A673 (cell line): ENCODE measurements around the gene C10orf90.

ENCODE experiments used
- CTCF ChIP-seq: fragments of 300-800, 200-600 bp; sonication (generic); conservative IDR thresholded peaks from 2 replicates; pipeline ENCODE4 v1.5.1; 2017; ENCODE audit warnings: low read depth, mild to moderate bottlenecking, antibody characterized with exemption, low read length, moderate library complexity, mixed read lengths
- EZH2 ChIP-seq: fragments of 200-600 bp; sonication (generic); IDR thresholded peaks from 2 replicates; pipeline ENCODE4 v1.6.1; 2017; ENCODE audit warnings: borderline replicate concordance, low read depth, mild to moderate bottlenecking, mixed read lengths, antibody characterized with exemption, low read length; ENCODE audit not compliant: poor library complexity, severe bottlenecking

- TF ChIP-seq CTCF (no peak), EZH2 (no peak)
Measured at GRCh38 chr10:126536148-126536547, 134.3 kb downstream of the C10orf90 start.
